ENCODE measurements around the gene DSC1.

The DSC1 gene

DNA sequence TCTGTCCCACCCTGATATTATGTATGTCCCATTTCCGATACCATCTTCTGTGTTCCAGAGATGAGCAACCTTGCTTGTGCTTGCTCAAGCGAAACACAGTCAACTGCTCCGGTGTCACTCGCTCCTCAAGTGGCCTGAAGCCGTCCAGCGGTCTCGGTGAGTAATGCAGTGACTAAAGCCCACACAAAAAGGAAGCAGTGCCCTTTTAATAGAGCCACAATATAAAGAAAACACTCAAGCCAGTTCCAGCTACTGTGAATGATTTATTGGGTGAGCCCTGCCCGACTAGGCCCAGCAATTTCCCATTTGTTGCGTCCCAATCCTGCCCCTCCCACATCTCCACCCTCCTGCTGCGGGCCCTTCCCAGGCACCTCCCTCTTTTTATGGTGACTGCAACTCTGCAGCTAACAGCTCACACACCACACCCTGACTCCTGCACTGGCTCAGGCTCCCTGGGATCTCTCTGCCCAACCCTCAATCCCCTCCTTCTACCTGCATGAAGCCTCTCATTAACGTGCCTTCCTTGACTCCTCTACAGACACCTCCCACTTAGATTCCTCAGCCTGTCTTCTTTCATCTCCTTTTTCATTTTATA lies 44.2 kb upstream of the DSC1 start:
- TF ChIP-seq POLR2AphosphoS5 (IDR thresholded peaks at IDR 0.05; ENCODE audit: low read depth, low read length) (no peak), SIN3A (IDR thresholded peaks at IDR 0.05; ENCODE audit: borderline replicate concordance, insufficient read depth, low read length) (no peak), TAF1 (IDR thresholded peaks at IDR 0.05; ENCODE audit: borderline replicate concordance, insufficient read depth, low read length) (no peak), FOXP2 (optimal IDR thresholded peaks at IDR 0.05; ENCODE audit: borderline replicate concordance, extremely low read depth, extremely low read length, insufficient read depth) (no peak)
- TF ChIP-seq, protein P1, sequence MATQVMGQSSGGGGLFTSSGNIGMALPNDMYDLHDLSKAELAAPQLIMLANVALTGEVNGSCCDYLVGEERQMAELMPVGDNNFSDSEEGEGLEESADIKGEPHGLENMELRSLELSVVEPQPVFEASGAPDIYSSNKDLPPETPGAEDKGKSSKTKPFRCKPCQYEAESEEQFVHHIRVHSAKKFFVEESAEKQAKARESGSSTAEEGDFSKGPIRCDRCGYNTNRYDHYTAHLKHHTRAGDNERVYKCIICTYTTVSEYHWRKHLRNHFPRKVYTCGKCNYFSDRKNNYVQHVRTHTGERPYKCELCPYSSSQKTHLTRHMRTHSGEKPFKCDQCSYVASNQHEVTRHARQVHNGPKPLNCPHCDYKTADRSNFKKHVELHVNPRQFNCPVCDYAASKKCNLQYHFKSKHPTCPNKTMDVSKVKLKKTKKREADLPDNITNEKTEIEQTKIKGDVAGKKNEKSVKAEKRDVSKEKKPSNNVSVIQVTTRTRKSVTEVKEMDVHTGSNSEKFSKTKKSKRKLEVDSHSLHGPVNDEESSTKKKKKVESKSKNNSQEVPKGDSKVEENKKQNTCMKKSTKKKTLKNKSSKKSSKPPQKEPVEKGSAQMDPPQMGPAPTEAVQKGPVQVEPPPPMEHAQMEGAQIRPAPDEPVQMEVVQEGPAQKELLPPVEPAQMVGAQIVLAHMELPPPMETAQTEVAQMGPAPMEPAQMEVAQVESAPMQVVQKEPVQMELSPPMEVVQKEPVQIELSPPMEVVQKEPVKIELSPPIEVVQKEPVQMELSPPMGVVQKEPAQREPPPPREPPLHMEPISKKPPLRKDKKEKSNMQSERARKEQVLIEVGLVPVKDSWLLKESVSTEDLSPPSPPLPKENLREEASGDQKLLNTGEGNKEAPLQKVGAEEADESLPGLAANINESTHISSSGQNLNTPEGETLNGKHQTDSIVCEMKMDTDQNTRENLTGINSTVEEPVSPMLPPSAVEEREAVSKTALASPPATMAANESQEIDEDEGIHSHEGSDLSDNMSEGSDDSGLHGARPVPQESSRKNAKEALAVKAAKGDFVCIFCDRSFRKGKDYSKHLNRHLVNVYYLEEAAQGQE (IDR thresholded peaks at IDR 0.05; ENCODE audit: insufficient read depth in 1 of 2, low read depth in 2 of 2, low read length in 2 of 2), result no peak

DNA sequence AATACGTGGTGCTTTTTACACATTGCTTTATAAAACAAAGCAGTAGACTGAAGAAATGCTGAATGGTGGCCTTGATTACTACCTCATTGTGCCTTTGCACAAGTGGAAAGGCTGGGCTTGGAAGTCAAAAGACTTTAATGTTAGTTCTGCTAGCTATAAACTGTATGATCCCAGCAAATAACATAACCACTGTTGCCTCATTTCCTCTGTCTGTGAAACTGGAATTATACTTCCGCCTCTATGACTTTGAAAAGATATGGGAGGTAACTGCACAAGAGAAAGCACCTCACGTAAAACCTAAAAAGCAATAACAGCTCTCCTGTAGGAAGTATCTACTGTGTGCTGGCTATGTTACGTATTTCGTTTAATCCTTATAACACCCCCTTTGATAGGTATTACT lies 43.4 kb upstream of the DSC1 start:
- no peak for TF ChIP-seq TAF1 (IDR thresholded peaks at IDR 0.05; ENCODE audit: borderline replicate concordance, insufficient read depth, low read length)
- TF ChIP-seq POLR2AphosphoS5 (IDR thresholded peaks at IDR 0.05; ENCODE audit: low read depth, low read length), result no peak
- TF ChIP-seq SIN3A (IDR thresholded peaks at IDR 0.05; ENCODE audit: borderline replicate concordance, insufficient read depth, low read length), result no peak
- TF ChIP-seq, protein P1 (IDR thresholded peaks at IDR 0.05; ENCODE audit: insufficient read depth in 1 of 2, low read depth in 2 of 2, low read length in 2 of 2), result no peak
- TF ChIP-seq FOXP2 (optimal IDR thresholded peaks at IDR 0.05; ENCODE audit: borderline replicate concordance, extremely low read depth, extremely low read length, insufficient read depth), result no peak

DNA sequence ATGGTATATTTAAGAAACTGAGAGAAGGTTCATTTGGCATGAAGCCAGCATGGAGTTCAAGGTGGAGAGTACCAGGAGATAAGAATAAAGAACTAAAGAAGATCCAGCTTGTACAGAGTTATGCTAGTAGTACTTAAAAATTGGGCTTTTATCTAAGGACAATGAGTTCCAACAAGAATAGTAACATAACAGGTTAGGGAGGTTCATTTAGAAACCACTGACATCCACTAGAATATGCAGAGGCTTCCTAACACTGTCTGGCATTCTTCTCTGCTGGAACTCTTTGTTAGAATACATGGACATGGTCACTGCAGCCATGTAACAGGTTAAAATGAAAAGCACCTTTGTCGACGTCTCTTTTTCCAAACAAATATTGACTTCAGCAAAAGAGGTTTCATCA lies 42.6 kb upstream of the DSC1 start:
- TF ChIP-seq FOXP2 (optimal IDR thresholded peaks at IDR 0.05; ENCODE audit: borderline replicate concordance, extremely low read depth, extremely low read length, insufficient read depth) (no peak), POLR2AphosphoS5 (IDR thresholded peaks at IDR 0.05; ENCODE audit: low read depth, low read length) (no peak), TAF1 (IDR thresholded peaks at IDR 0.05; ENCODE audit: borderline replicate concordance, insufficient read depth, low read length) (no peak), SIN3A (IDR thresholded peaks at IDR 0.05; ENCODE audit: borderline replicate concordance, insufficient read depth, low read length) (no peak)
- TF ChIP-seq, protein P1 (IDR thresholded peaks at IDR 0.05; ENCODE audit: insufficient read depth in 1 of 2, low read depth in 2 of 2, low read length in 2 of 2), result no peak

- TF ChIP-seq FOXP2 (optimal IDR thresholded peaks at IDR 0.05; ENCODE audit: borderline replicate concordance, extremely low read depth, extremely low read length, insufficient read depth) (no peak), POLR2AphosphoS5 (IDR thresholded peaks at IDR 0.05; ENCODE audit: low read depth, low read length) (no peak)
- TF ChIP-seq, protein P1 (IDR thresholded peaks at IDR 0.05; ENCODE audit: insufficient read depth in 1 of 2, low read depth in 2 of 2, low read length in 2 of 2), result no peak
These were observed 42.2 kb upstream of the DSC1 start for GRCh38 chr18:31204833-31205232.

GRCh38 chr18:31204166-31204565 lies 41.5 kb upstream of the DSC1 start:
- no peak for TF ChIP-seq FOXP2 (optimal IDR thresholded peaks at IDR 0.05; ENCODE audit: borderline replicate concordance, extremely low read depth, extremely low read length, insufficient read depth)

Measured in PFSK-1 (cell line).